Omental fat pad (tissue), 4 donors: ENCODE results near the gene SCUBE3. TPM values are rescaled to one million over a fixed set of nuclear protein-coding genes. Genes with fewer than 3 reads are reported as not detected.

Experiments used
- ATAC-seq: fragments of 150-250 bp; one replicate; pipeline ENCODE4 v1.9.1; 2016; ENCODE audit warnings: mild to moderate bottlenecking, moderate library complexity; ENCODE audit not compliant: low FRiP score
- DNase-seq: peaks from one replicate; pipeline ENCODE4 v3.0.0-alpha.2; 2019; ENCODE audit warnings: low spot score
- total RNA-seq, 4 donors: library from RNA; depleted of rRNA; stranded (reverse); fragments of >200 nt; gene quantifications; one replicate each; pipeline ENCODE4 v1.1.0, GENCODE V29; 2016
- TF ChIP-seq, protein P1 (sequence below), 3 donors: fragments of 450-650 bp; IDR thresholded peaks; one replicate each; pipeline ENCODE4 v1.5.1; 2016 to 2017; ENCODE audit warnings: antibody characterized with exemption in 3 of 3, mild to moderate bottlenecking in 3 of 3, moderate library complexity in 2 of 3

SCUBE3 gene
- total RNA-seq, 4 donors from 2014 or later = 0.06 to 0.47 (median 0.11) TPM

DNA sequence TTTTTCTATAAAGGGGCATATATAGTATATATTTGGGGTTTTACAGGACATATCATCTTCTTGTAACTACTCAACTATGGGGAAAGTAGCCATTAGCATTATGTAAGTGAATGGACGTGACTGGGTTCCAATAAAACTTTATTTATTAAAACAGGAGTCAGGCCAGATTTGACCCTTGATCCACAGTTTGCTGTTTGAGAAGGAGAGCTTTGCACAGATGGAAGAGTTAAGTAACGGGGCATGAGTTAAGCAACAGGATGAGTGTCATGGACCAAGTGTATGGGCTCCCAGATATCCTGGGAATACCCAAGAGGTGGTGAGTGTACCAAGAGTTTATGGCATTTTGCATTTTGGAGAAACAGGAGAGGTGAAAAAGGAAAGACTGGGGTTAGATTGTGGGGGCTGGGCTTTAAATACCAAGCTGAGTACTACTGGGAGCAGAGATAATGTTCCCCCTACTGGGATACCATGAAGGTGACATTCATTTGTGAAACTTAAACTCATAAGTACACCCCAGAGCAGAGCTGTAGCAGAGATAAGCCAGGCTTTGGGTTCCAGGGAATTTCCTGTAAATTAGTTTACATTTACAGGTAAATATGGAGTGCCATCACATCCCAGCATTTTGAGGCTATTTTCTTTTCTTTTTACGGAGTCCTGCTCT is 18.5 kb upstream of the SCUBE3 start:
- no peak for DNase-seq
- ATAC-seq = no peak
- TF ChIP-seq, protein P1, sequence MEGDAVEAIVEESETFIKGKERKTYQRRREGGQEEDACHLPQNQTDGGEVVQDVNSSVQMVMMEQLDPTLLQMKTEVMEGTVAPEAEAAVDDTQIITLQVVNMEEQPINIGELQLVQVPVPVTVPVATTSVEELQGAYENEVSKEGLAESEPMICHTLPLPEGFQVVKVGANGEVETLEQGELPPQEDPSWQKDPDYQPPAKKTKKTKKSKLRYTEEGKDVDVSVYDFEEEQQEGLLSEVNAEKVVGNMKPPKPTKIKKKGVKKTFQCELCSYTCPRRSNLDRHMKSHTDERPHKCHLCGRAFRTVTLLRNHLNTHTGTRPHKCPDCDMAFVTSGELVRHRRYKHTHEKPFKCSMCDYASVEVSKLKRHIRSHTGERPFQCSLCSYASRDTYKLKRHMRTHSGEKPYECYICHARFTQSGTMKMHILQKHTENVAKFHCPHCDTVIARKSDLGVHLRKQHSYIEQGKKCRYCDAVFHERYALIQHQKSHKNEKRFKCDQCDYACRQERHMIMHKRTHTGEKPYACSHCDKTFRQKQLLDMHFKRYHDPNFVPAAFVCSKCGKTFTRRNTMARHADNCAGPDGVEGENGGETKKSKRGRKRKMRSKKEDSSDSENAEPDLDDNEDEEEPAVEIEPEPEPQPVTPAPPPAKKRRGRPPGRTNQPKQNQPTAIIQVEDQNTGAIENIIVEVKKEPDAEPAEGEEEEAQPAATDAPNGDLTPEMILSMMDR (IDR thresholded peaks at IDR 0.05) = no peak

GRCh38 chr6:35197196-35197595 is 16.6 kb upstream of the SCUBE3 start:
- no peak for ATAC-seq
- TF ChIP-seq, protein P1 (IDR thresholded peaks at IDR 0.05) = no peak
- no peak for DNase-seq

- ATAC-seq (no peak), DNase-seq (no peak)
- TF ChIP-seq, protein P1 (IDR thresholded peaks at IDR 0.05) = no peak
These were observed 13.9 kb upstream of the SCUBE3 start for GRCh38 chr6:35199866-35200265.

DNA sequence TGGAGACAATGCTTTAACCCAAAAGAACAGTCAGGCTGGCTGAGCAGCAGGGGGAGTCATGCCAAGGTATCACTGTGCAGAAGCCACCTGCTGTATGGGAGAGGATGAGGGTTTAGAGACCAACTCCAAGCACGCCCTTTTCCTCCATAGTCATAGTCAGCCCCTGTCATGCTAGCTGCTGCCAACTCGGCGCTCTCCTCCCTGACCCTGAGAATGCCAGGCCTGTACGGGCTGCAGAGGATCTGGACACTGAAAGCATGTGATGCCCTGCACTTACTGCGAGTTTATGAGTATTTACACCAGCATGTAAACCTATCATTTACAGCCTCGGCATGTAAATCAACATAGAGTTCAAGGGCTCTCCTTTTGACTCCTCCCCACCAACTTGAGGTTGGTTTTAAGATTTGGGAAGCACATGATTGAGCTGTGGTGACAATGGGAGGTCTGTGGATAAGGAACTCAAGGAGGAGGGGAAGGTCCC is 11.7 kb upstream of the SCUBE3 start:
- ATAC-seq = no peak
- TF ChIP-seq, protein P1 (IDR thresholded peaks at IDR 0.05) = no peak
- no peak for DNase-seq

GRCh38 chr6:35203152-35203670 is 10.5 kb upstream of the SCUBE3 start:
- ATAC-seq (no peak), DNase-seq (no peak)
- TF ChIP-seq, protein P1 (IDR thresholded peaks at IDR 0.05) = no peak

DNA sequence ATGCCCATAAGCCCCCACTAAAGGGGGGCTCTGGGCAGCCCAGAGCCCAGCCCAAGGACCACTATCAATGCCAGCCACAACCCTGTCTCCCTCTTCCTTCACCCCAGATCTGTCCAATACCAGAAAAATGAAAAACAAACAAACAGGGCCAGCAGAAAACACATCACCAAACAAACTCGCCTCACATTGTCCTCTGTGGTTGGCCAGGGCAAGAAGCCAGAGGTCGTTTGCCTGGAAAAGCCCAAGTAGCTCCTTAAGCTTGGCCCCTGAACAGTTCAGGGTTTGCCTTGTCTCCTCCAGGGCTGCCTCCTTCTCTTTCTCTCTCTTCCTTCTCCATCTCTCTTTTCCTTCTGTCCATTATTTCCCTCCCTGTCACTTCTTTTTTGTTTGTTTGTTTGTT is 10.1 kb upstream of the SCUBE3 start:
- ATAC-seq = no peak
- DNase-seq = no peak
- TF ChIP-seq, protein P1 (IDR thresholded peaks at IDR 0.05) = no peak

DNA sequence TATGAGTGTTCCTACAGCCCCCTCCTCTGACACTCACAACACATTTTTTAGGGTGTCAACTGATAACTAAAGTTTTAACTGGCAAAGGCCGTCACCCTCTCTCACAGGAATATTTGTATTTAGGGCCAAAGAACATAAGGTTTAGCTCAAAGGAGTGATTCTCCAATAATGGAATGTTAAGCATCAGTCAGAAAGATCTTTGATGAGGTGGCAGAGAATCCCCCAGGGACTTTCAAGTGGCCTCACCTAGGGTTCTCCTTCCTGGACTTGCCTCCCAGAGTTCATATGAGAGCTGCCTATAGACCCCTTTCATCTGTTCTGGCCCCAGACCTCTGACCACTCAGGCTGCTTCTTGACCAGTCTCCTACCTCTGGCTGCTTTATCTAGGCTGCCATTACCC is 7.4 kb upstream of the SCUBE3 start:
- TF ChIP-seq, protein P1 (IDR thresholded peaks at IDR 0.05) = no peak
- ATAC-seq (no peak), DNase-seq (no peak)
